Transverse colon (tissue), 4 donors: ENCODE measurements around the gene PRKAG1.

Experiments used
- POLR2AphosphoS5 ChIP-seq, 3 donors: sonication (generic); formaldehyde crosslinking; IDR thresholded peaks; one replicate each; pipeline ENCODE4 v1.6.1; 2016; ENCODE audit warnings: antibody characterized with exemption in 3 of 3
- TF ChIP-seq, protein P1 (sequence below), 5 experiments: fragments of 200-600 bp in 3 of 5; fragments of 450-650 bp in 2 of 5; sonication (generic) in 3 of 5; IDR thresholded peaks; 1 replicate in 2 of 5; 2 replicates in 3 of 5; pipeline ENCODE4 v1.5.1; 2016 to 2017; ENCODE audit warnings: antibody characterized with exemption in 5 of 5, inconsistent platforms in 3 of 5, mild to moderate bottlenecking in 2 of 5, moderate library complexity in 1 of 5

DNA sequence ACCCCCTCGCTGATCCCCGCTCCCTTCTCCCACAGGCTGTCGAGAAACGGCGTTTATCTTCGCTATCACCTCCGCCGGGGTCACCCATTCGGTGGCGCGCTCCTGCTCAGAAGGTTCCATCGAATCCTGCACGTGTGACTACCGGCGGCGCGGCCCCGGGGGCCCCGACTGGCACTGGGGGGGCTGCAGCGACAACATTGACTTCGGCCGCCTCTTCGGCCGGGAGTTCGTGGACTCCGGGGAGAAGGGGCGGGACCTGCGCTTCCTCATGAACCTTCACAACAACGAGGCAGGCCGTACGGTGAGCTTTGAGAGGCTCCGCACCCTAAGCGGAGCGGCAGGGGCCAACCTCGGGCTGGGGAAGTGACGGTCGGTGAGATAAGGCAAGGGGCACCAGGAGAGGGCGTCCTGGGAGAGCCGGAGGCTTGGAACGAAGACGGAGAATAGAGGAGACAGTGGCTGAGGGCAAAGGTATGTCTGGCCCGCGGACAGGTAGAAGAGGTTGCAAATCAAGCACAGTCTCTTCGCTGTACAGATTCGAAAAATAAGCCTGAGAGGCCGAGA, 38.1 kb downstream of the PRKAG1 start:
- TF ChIP-seq, protein P1, sequence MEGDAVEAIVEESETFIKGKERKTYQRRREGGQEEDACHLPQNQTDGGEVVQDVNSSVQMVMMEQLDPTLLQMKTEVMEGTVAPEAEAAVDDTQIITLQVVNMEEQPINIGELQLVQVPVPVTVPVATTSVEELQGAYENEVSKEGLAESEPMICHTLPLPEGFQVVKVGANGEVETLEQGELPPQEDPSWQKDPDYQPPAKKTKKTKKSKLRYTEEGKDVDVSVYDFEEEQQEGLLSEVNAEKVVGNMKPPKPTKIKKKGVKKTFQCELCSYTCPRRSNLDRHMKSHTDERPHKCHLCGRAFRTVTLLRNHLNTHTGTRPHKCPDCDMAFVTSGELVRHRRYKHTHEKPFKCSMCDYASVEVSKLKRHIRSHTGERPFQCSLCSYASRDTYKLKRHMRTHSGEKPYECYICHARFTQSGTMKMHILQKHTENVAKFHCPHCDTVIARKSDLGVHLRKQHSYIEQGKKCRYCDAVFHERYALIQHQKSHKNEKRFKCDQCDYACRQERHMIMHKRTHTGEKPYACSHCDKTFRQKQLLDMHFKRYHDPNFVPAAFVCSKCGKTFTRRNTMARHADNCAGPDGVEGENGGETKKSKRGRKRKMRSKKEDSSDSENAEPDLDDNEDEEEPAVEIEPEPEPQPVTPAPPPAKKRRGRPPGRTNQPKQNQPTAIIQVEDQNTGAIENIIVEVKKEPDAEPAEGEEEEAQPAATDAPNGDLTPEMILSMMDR (IDR thresholded peaks at IDR 0.05) = no peak
- no peak for TF ChIP-seq POLR2AphosphoS5 (IDR thresholded peaks at IDR 0.05)
